IMR-90 (cell line): ENCODE results near the gene ASB6. TPM values are rescaled to one million over a fixed set of nuclear protein-coding genes. Genes with fewer than 3 reads are reported as not detected.

Experiments
- ATAC-seq: fragments of 200-7000 bp; cut with Tn5 transposase; 2 replicates; pipeline ENCODE4 v1.9.1; 2020; ENCODE audit warnings: low read depth, mild to moderate bottlenecking, moderate library complexity
- BruUV-seq: library from RNA; stranded (reverse); fragments of 400-500 nt; replicated peaks from 2 replicates; lab custom pipeline; 2021; lab: Mats Ljungman, UMichigan
- CTCF ChIA-PET: fragments of 300-600 bp; formaldehyde crosslinking; extraction: SDS; loops from one replicate; lab custom pipeline; 2021; ENCODE audit warnings: antibody characterized with exemption; lab: Yijun Ruan, JAX
- POLR2A ChIA-PET: fragments of 300-600 bp; sonication (Branson Sonifier 250); formaldehyde crosslinking; loops from one replicate; lab custom pipeline; 2022; ENCODE audit warnings: antibody characterized with exemption; ENCODE audit not compliant: unreplicated experiment; lab: Charles Lee
- DNase-seq: peaks from one replicate; pipeline ENCODE4 v3.0.0; 2013
- H2AFZ ChIP-seq: replicated peaks from 2 replicates; pipeline ENCODE3; 2013; ENCODE audit warnings: low read length, mild to moderate bottlenecking; ENCODE audit not compliant: poor library complexity
- H2AK5ac ChIP-seq: 2 replicates; pipeline ENCODE4 v1.6.1; 2013; ENCODE audit warnings: low read depth, low read length, inconsistent platforms
- H2AK9ac ChIP-seq: replicated peaks from 2 replicates; pipeline ENCODE3; 2013; ENCODE audit warnings: mild to moderate bottlenecking, low read depth, low read length, moderate library complexity; ENCODE audit not compliant: poor library complexity
- H2BK120ac ChIP-seq: 2 replicates; pipeline ENCODE4 v1.6.1; 2013; ENCODE audit warnings: low read depth, low read length, inconsistent platforms
- H2BK15ac ChIP-seq: 3 replicates; pipeline ENCODE4 v1.6.1; 2013; ENCODE audit warnings: low read depth, low read length, inconsistent platforms
- H2BK20ac ChIP-seq: 2 replicates; pipeline ENCODE4 v1.6.1; 2013; ENCODE audit warnings: low read depth, mild to moderate bottlenecking, inconsistent platforms, low read length, moderate library complexity
- H2BK5ac ChIP-seq: 2 replicates; pipeline ENCODE4 v1.6.1; 2013; ENCODE audit warnings: mild to moderate bottlenecking, low read depth, low read length, inconsistent platforms; ENCODE audit not compliant: poor library complexity, severe bottlenecking
- H3K14ac ChIP-seq: replicated peaks from 2 replicates; pipeline ENCODE4 v1.6.1; 2013; ENCODE audit warnings: low read depth, low read length, inconsistent platforms
- H3K18ac ChIP-seq: 2 replicates; pipeline ENCODE4 v1.6.1; 2013; ENCODE audit warnings: low read depth, low read length, control low read depth
- H3K23ac ChIP-seq: 2 replicates; pipeline ENCODE4 v1.6.1; 2013; ENCODE audit warnings: low read depth, low read length, inconsistent platforms
- H3K27ac ChIP-seq: 2 replicates; pipeline ENCODE4 v1.5.1; 2013; ENCODE audit warnings: mild to moderate bottlenecking, control low read depth, low read length; ENCODE audit not compliant: insufficient read depth
- H3K27me3 ChIP-seq: 2 replicates; pipeline ENCODE4 v1.6.1; 2013; ENCODE audit warnings: low read length; ENCODE audit not compliant: control insufficient read depth, insufficient read depth
- H3K36me3 ChIP-seq: 2 replicates; pipeline ENCODE4 v1.6.1; 2013; ENCODE audit warnings: low read length, mixed read lengths; ENCODE audit not compliant: control insufficient read depth, insufficient read depth
- H3K4ac ChIP-seq: 2 replicates; pipeline ENCODE4 v1.6.1; 2013; ENCODE audit warnings: low read depth, low read length, inconsistent platforms
- H3K4me1 ChIP-seq: 2 replicates; pipeline ENCODE4 v1.6.1; 2013; ENCODE audit warnings: low read length, mixed read lengths; ENCODE audit not compliant: control insufficient read depth, insufficient read depth
- H3K4me2 ChIP-seq: 2 replicates; pipeline ENCODE4 v1.6.1; 2013; ENCODE audit warnings: low read depth, mild to moderate bottlenecking, control low read depth, low read length, moderate library complexity
- H3K4me3 ChIP-seq: 2 replicates; pipeline ENCODE4 v1.5.1; 2013; ENCODE audit warnings: low read depth, mild to moderate bottlenecking, control low read depth, low read length, moderate library complexity; ENCODE audit not compliant: insufficient read depth
- H3K56ac ChIP-seq: 2 replicates; pipeline ENCODE4 v1.6.1; 2013; ENCODE audit warnings: low read length, inconsistent platforms; ENCODE audit not compliant: insufficient read depth; ENCODE audit errors: extremely low read depth
- H3K79me1 ChIP-seq, 2 experiments: 2 replicates each; pipeline ENCODE4 v1.6.1; 2013; ENCODE audit warnings: low read length in 2 of 2, inconsistent platforms in 1 of 2, low read depth in 1 of 2
- H3K9ac ChIP-seq: 2 replicates; pipeline ENCODE4 v1.6.1; 2013; ENCODE audit warnings: low read depth, low read length, control low read depth
- H3K9me1 ChIP-seq: 2 replicates; pipeline ENCODE4 v1.6.1; 2013; ENCODE audit warnings: low read length, inconsistent platforms; ENCODE audit not compliant: insufficient read depth
- H3K9me3 ChIP-seq: 2 replicates; pipeline ENCODE4 v1.6.1; 2013; ENCODE audit warnings: low read length; ENCODE audit not compliant: control insufficient read depth, insufficient read depth
- H4K20me1 ChIP-seq: 2 replicates; pipeline ENCODE4 v1.6.1; 2013; ENCODE audit warnings: low read length, inconsistent platforms; ENCODE audit not compliant: insufficient read depth
- H4K5ac ChIP-seq: 2 replicates; pipeline ENCODE4 v1.6.1; 2013; ENCODE audit warnings: mild to moderate bottlenecking, low read depth, low read length, control low read depth
- H4K8ac ChIP-seq, 2 experiments: 2 replicates each; pipeline ENCODE4 v1.6.1; 2013; ENCODE audit warnings: low read depth in 2 of 2, low read length in 2 of 2, control low read depth in 1 of 2, inconsistent platforms in 1 of 2
- H4K91ac ChIP-seq: 2 replicates; pipeline ENCODE4 v1.6.1; 2013; ENCODE audit warnings: low read depth, low read length, inconsistent platforms; ENCODE audit not compliant: insufficient read depth
- CEBPB ChIP-seq: IDR thresholded peaks from 2 replicates; pipeline ENCODE4 v1.6.1; 2012; ENCODE audit warnings: low read depth, low read length, improper control_type of control experiment
- CHD1 ChIP-seq: IDR thresholded peaks from 2 replicates; pipeline ENCODE4 v1.6.1; 2012; ENCODE audit warnings: low read depth, low read length, improper control_type of control experiment
- FOS ChIP-seq: fragments of 150-350 bp; IDR thresholded peaks from 2 replicates; pipeline ENCODE4 v1.6.1; 2016; ENCODE audit warnings: low read depth, low read length
- MAFK ChIP-seq: IDR thresholded peaks from 2 replicates; pipeline ENCODE4 v1.6.1; 2012; ENCODE audit warnings: low read depth, low read length, improper control_type of control experiment
- MAZ ChIP-seq: IDR thresholded peaks from 2 replicates; pipeline ENCODE4 v1.6.1; 2012; ENCODE audit warnings: low read depth, mild to moderate bottlenecking, low read length, improper control_type of control experiment, moderate library complexity, borderline replicate concordance
- MXI1 ChIP-seq: IDR thresholded peaks from 2 replicates; pipeline ENCODE4 v1.6.1; 2012; ENCODE audit warnings: low read depth, mild to moderate bottlenecking, low read length, moderate library complexity, borderline replicate concordance
- NFE2L2 ChIP-seq: fragments of 150-350 bp; IDR thresholded peaks from 2 replicates; pipeline ENCODE4 v1.6.1; 2016; ENCODE audit warnings: low read depth, mild to moderate bottlenecking, low read length
- POLR2A ChIP-seq: IDR thresholded peaks from 2 replicates; pipeline ENCODE4 v1.6.1; 2012; ENCODE audit warnings: mild to moderate bottlenecking, low read depth, low read length
- RCOR1 ChIP-seq: IDR thresholded peaks from 2 replicates; pipeline ENCODE4 v1.6.1; 2012; ENCODE audit warnings: mild to moderate bottlenecking, low read length, improper control_type of control experiment; ENCODE audit not compliant: insufficient replicate concordance
- RFX5 ChIP-seq: IDR thresholded peaks from 2 replicates; pipeline ENCODE4 v1.8.0; 2012; ENCODE audit warnings: low read depth, mild to moderate bottlenecking, low read length, moderate library complexity
- SMC3 ChIP-seq: fragments of 150-350 bp; IDR thresholded peaks from 2 replicates; pipeline ENCODE4 v1.6.1; 2016; ENCODE audit warnings: low read depth, mild to moderate bottlenecking, antibody characterized with exemption, low read length, moderate library complexity
- WGBS, 2 experiments: methylation state at CpG; one replicate each; pipeline versions ENCODE4 v1.1.5 to v1.1.7; 2013; ENCODE audit warnings: missing lambda C conversion rate in 2 of 2; ENCODE audit not compliant: insufficient read length in 1 of 2; ENCODE audit errors: extremely low coverage in 2 of 2; 5-methylcytosine and 5-hydroxymethylcytosine counted together
- dilution Hi-C: fragments of 300-500 bp; cut with HindIII; formaldehyde crosslinking; loops from one replicate; pipeline ENCODE4 v1.14.3; 2018; ENCODE audit warnings: low sequenced_read_pairs; ENCODE audit not compliant: unreplicated experiment
- in situ Hi-C: fragments of 300-500 bp; cut with MboI; formaldehyde crosslinking; loops from 3 replicates; pipeline ENCODE4 v1.14.3; 2019; ENCODE audit warnings: low sequenced_read_pairs, inconsistent platforms, mixed read lengths
- intact Hi-C: fragments of 100-400 bp; cut with micrococcal nuclease; formaldehyde crosslinking; loops from 2 replicates; pipeline ENCODE4 v1.10.0; 2022
- polyA plus RNA-seq, 3 experiments: library from polyadenylated mRNA; depleted of rRNA; stranded (reverse); fragments of >200 nt; gene quantifications; 2 replicates each; pipeline ENCODE4 v1.2.3, GENCODE V29; 2012; ENCODE audit warnings: low replicate concordance in 1 of 3
- total RNA-seq: library from RNA; depleted of rRNA; stranded (reverse); fragments of >200 nt; gene quantifications from 2 replicates; pipeline ENCODE4 v1.2.3, GENCODE V29; 2012
- TF ChIP-seq, protein P1 (sequence below): conservative IDR thresholded peaks from 2 replicates; pipeline ENCODE4 v1.5.1; 2012; ENCODE audit warnings: mild to moderate bottlenecking, low read depth, low read length, improper control_type of control experiment
- TF ChIP-seq, protein P2 (sequence below): fragments of 150-350 bp; IDR thresholded peaks from 2 replicates; pipeline ENCODE4 v1.6.1; 2016; ENCODE audit warnings: low read depth, mild to moderate bottlenecking, low read length, moderate library complexity, borderline replicate concordance

The ASB6 gene
- total and polyA plus RNA-seq, 2 of the 4 experiments (the other 2 are of a cell fraction) = 9.7 to 28.9 TPM

DNA sequence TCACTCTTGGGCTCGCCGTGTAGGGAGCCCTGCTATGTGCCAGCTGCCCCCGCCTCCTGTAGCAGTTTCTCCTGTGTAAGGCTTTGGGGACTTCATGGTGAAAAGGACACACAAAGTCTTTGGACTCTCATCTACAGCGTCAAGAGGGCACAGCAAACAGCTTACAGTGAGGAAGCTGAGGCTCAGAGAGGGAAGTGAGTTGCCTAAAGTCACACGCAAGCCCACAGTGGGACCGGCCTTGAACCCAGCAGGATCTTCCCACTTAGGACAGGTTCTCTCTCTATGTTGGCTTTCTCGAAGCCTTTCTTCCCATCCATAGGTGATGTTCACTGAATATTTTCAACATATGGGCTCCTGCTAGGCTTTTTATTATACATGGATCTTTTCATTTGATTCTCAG lies 13.7 kb upstream of the ASB6 start (continued):
- TF ChIP-seq FOS = no peak
- TF ChIP-seq RCOR1 = no peak
- TF ChIP-seq MAFK = no peak
- TF ChIP-seq POLR2A = no peak

DNA sequence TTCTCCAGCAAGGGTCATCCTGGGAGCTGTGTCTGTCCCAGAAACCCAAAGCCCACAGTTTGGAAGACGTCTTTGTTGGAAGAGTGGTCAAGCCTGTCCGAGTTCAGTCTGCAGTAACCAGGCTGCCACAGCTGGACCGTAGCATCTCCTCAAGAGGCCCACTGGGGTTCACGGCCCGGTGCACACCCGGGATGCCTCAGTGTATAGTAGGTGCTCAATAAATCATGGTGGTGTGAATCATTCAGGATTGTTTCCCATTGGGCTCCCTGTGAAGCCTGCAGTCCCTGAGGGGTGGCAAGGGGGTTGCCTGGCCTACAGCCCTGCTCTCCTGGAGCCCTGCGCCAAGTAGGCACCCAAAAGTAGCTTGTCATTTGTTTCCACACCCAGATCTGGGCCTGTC lies 13.2 kb upstream of the ASB6 start:
- Histone ChIP-seq H2AK9ac (no peak overlapping the region), H2AK5ac (peak overlapping the region; percentile 95), H2AFZ (no peak overlapping the region), H4K8ac (peak overlapping the region in 1 of 2 experiments; percentile 14; a peak in 1 of 4 replicates), H3K9me3 (no peaks in the 10 kb centered on the region), H3K79me1 (peaks cover 0 to 12% of the 10 kb centered on the region in 2 experiments; a peak in 1 of 4 replicates), H4K20me1 (no peaks in the 10 kb centered on the region; the same call in 1 of the 2 replicates), H3K18ac (no peak overlapping the region), H3K9me1 (peaks cover 7% of the 10 kb centered on the region; the same call in 1 of the 2 replicates), H3K4me3 (no peak overlapping the region), H3K56ac (no peak overlapping the region), H3K23ac (peak overlapping the region; percentile 21; the same call in 1 of the 2 replicates), H3K4me1 (peaks cover 20% of the 10 kb centered on the region), H2BK15ac (no peak overlapping the region), H3K9ac (no peak overlapping the region), H3K4me2 (no peak overlapping the region), H2BK5ac (no peak overlapping the region), H3K14ac (no peak overlapping the region), H3K27ac (no peak overlapping the region), H3K36me3 (no peaks in the 10 kb centered on the region), H2BK120ac (peak overlapping the region; percentile 60; the same call in 1 of the 2 replicates), H4K5ac (no peak overlapping the region), H3K4ac (peak overlapping the region; percentile 83), H2BK20ac (no peak overlapping the region), H3K27me3 (no peaks in the 10 kb centered on the region), H4K91ac (peak overlapping the region; percentile 60)
- no peak for ATAC-seq
- no peak for DNase-seq
- dilution Hi-C loops = no loop called here
- in situ Hi-C loops = no loop called here
- WGBS, 2 experiments = 97% methylated on average over 4 of the region's 7 CpGs; no CpG with 5 or more reads in 1 of the 2 experiments
- BruUV-seq = no TSS peak
- intact Hi-C loops = no loop called here
- POLR2A ChIA-PET = no interaction called here
- CTCF ChIA-PET = interaction anchor here (0.7 kb wide), 1 partner anchor 68 kb away, joined by 3 read pairs; no protein-coding TSS in a partner anchor
- TF ChIP-seq CHD1 (no peak), CEBPB (no peak), MXI1 (no peak), MAZ (no peak), POLR2A (no peak), RFX5 (no peak), MAFK (no peak), SMC3 (no peak), FOS (no peak), NFE2L2 (no peak), RCOR1 (no peak)
- TF ChIP-seq, protein P1, sequence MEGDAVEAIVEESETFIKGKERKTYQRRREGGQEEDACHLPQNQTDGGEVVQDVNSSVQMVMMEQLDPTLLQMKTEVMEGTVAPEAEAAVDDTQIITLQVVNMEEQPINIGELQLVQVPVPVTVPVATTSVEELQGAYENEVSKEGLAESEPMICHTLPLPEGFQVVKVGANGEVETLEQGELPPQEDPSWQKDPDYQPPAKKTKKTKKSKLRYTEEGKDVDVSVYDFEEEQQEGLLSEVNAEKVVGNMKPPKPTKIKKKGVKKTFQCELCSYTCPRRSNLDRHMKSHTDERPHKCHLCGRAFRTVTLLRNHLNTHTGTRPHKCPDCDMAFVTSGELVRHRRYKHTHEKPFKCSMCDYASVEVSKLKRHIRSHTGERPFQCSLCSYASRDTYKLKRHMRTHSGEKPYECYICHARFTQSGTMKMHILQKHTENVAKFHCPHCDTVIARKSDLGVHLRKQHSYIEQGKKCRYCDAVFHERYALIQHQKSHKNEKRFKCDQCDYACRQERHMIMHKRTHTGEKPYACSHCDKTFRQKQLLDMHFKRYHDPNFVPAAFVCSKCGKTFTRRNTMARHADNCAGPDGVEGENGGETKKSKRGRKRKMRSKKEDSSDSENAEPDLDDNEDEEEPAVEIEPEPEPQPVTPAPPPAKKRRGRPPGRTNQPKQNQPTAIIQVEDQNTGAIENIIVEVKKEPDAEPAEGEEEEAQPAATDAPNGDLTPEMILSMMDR = no peak
- TF ChIP-seq, protein P2, sequence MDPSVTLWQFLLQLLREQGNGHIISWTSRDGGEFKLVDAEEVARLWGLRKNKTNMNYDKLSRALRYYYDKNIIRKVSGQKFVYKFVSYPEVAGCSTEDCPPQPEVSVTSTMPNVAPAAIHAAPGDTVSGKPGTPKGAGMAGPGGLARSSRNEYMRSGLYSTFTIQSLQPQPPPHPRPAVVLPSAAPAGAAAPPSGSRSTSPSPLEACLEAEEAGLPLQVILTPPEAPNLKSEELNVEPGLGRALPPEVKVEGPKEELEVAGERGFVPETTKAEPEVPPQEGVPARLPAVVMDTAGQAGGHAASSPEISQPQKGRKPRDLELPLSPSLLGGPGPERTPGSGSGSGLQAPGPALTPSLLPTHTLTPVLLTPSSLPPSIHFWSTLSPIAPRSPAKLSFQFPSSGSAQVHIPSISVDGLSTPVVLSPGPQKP = no peak
